Measurements from ENCODE around the gene HIVEP3. TPM values are rescaled to one million over a fixed set of nuclear protein-coding genes. Genes with fewer than 3 reads are reported as not detected.

Gene HIVEP3
- polyA plus RNA-seq, 6 donors from 2014 or later, result 0.83 to 2.1 (median 1.3) TPM

GRCh38 chr1:41520951-41521752, 397.6 kb downstream of the HIVEP3 start:
- Mint-ChIP-seq H3K4me1 (peaks cover 35 to 37% (median 36%) of the 10 kb centered on the region in 3 donors), H3K9me3 (no peaks in the 10 kb centered on the region), H3K4me3 (peak overlapping the region in 1 of 8 donors; percentile 15), H3K27me3 (no peaks in the 10 kb centered on the region), H3K36me3 (peaks cover 0 to 9% of the 10 kb centered on the region in 2 donors), H3K27ac (peak overlapping the region in 2 of 6 donors; percentile 60 to 79)
- ATAC-seq (ENCODE audit: low read depth in 2 of 2) (no peak), DNase-seq (no peak)

- Mint-ChIP-seq H3K4me1 (peaks cover 35 to 38% (median 37%) of the 10 kb centered on the region in 3 donors), H3K4me3 (no peak overlapping the region), H3K36me3 (peaks cover 0 to 9% of the 10 kb centered on the region in 2 donors)
Measured at GRCh38 chr1:41519667-41520066, 399.1 kb downstream of the HIVEP3 start.

GRCh38 chr1:41518471-41518870, 400.3 kb downstream of the HIVEP3 start:
- DNase-seq (peak; percentile 22), ATAC-seq (ENCODE audit: low read depth in 2 of 2) (peak; percentile 55 to 63)
- no peaks in the 10 kb centered on the region for H3K27me3 Mint-ChIP-seq
- no peaks in the 10 kb centered on the region for H3K9me3 Mint-ChIP-seq
- H3K27ac Mint-ChIP-seq, result peak overlapping the region in 5 of 6 donors; percentile 32 to 84 (median 67)
- H3K4me1 Mint-ChIP-seq, result peaks cover 35 to 38% (median 37%) of the 10 kb centered on the region in 3 donors
- H3K36me3 Mint-ChIP-seq, result peaks cover 0 to 9% of the 10 kb centered on the region in 2 donors
- H3K4me3 Mint-ChIP-seq, result peak overlapping the region; percentile 6 to 57 (median 38)

More at GRCh38 chr1:41519667-41520066, 399.1 kb downstream of the HIVEP3 start:
- ATAC-seq (ENCODE audit: low read depth in 2 of 2) (no peak), DNase-seq (no peak)
- H3K27ac Mint-ChIP-seq, result peak overlapping the region in 1 of 6 donors; percentile 21
- no peaks in the 10 kb centered on the region for H3K27me3 Mint-ChIP-seq
- no peaks in the 10 kb centered on the region for H3K9me3 Mint-ChIP-seq

GRCh38 chr1:41517062-41517438, 401.7 kb downstream of the HIVEP3 start:
- ATAC-seq (ENCODE audit: low read depth in 2 of 2), result no peak
- Mint-ChIP-seq H3K4me3 (peak overlapping the region; percentile 52 to 92 (median 88)), H3K27me3 (no peaks in the 10 kb centered on the region), H3K4me1 (peaks cover 35 to 38% (median 37%) of the 10 kb centered on the region in 3 donors), H3K9me3 (no peaks in the 10 kb centered on the region), H3K27ac (peak overlapping the region in 1 of 6 donors; percentile 86), H3K36me3 (peaks cover 0 to 9% of the 10 kb centered on the region in 2 donors)
- no peak for DNase-seq

- Mint-ChIP-seq H3K9me3 (no peaks in the 10 kb centered on the region), H3K4me1 (peaks cover 35 to 38% (median 37%) of the 10 kb centered on the region in 3 donors), H3K27me3 (no peaks in the 10 kb centered on the region), H3K36me3 (peaks cover 0 to 15% of the 10 kb centered on the region in 2 donors), H3K4me3 (peak overlapping the region; percentile 82 to 92 (median 89)), H3K27ac (peak overlapping the region in 2 of 6 donors; percentile 63 to 86)
- DNase-seq, result peak; percentile 61
- peak; percentile 82 to 84 for ATAC-seq (ENCODE audit: low read depth in 2 of 2)
Measured at GRCh38 chr1:41516168-41517061, 402.3 kb downstream of the HIVEP3 start.

- Mint-ChIP-seq H3K27ac (no peak overlapping the region), H3K36me3 (peaks cover 0 to 22% of the 10 kb centered on the region in 2 donors)
Measured at GRCh38 chr1:41515778-41516167, 402.9 kb downstream of the HIVEP3 start.

GRCh38 chr1:41515131-41515678, 403.5 kb downstream of the HIVEP3 start:
- Mint-ChIP-seq H3K27ac (no peak overlapping the region), H3K27me3 (no peaks in the 10 kb centered on the region), H3K4me3 (peak overlapping the region in 4 of 8 donors; percentile 50 to 66 (median 59)), H3K36me3 (peaks cover 1 to 26% of the 10 kb centered on the region in 2 donors), H3K9me3 (no peaks in the 10 kb centered on the region), H3K4me1 (peaks cover 36 to 38% (median 37%) of the 10 kb centered on the region in 3 donors)
- DNase-seq (no peak), ATAC-seq (ENCODE audit: low read depth in 2 of 2) (no peak)

More at GRCh38 chr1:41515778-41516167, 402.9 kb downstream of the HIVEP3 start:
- ATAC-seq (ENCODE audit: low read depth in 2 of 2), result no peak
- peaks cover 35 to 38% (median 37%) of the 10 kb centered on the region in 3 donors for H3K4me1 Mint-ChIP-seq
- H3K9me3 Mint-ChIP-seq, result no peaks in the 10 kb centered on the region
- DNase-seq, result no peak
- H3K27me3 Mint-ChIP-seq, result no peaks in the 10 kb centered on the region
- peak overlapping the region in 6 of 8 donors; percentile 82 to 91 (median 88) for H3K4me3 Mint-ChIP-seq

- no peak for DNase-seq
- H3K4me1 Mint-ChIP-seq, result peaks cover 33 to 36% (median 33%) of the 10 kb centered on the region in 3 donors
- no peak for ATAC-seq (ENCODE audit: low read depth in 2 of 2)
- H3K27ac Mint-ChIP-seq, result no peak overlapping the region
- peaks cover 5 to 23% of the 10 kb centered on the region in 2 donors for H3K36me3 Mint-ChIP-seq
- no peaks in the 10 kb centered on the region for H3K27me3 Mint-ChIP-seq
- no peaks in the 10 kb centered on the region for H3K9me3 Mint-ChIP-seq
- no peak overlapping the region for H3K4me3 Mint-ChIP-seq
Measured at GRCh38 chr1:41514381-41514780, 404.3 kb downstream of the HIVEP3 start.

GRCh38 chr1:41513383-41513735, 405.4 kb downstream of the HIVEP3 start:
- no peak for DNase-seq
- Mint-ChIP-seq H3K27ac (no peak overlapping the region), H3K4me3 (no peak overlapping the region), H3K27me3 (no peaks in the 10 kb centered on the region), H3K36me3 (peaks cover 5 to 21% of the 10 kb centered on the region in 2 donors), H3K9me3 (no peaks in the 10 kb centered on the region), H3K4me1 (peaks cover 24 to 26% (median 25%) of the 10 kb centered on the region in 3 donors)
- ATAC-seq (ENCODE audit: low read depth in 2 of 2), result no peak

- H3K9me3 Mint-ChIP-seq, result no peaks in the 10 kb centered on the region
- DNase-seq (no peak), ATAC-seq (ENCODE audit: low read depth in 2 of 2) (no peak)
- H3K4me1 Mint-ChIP-seq, result peaks cover 19 to 21% (median 20%) of the 10 kb centered on the region in 3 donors
- H3K27me3 Mint-ChIP-seq, result no peaks in the 10 kb centered on the region
- H3K27ac Mint-ChIP-seq, result no peak overlapping the region
- no peak overlapping the region for H3K4me3 Mint-ChIP-seq
- H3K36me3 Mint-ChIP-seq, result peaks cover 5 to 21% of the 10 kb centered on the region in 2 donors
Measured at GRCh38 chr1:41512701-41513382, 405.9 kb downstream of the HIVEP3 start.

- no peak for DNase-seq
- H3K27me3 Mint-ChIP-seq, result no peaks in the 10 kb centered on the region
- H3K36me3 Mint-ChIP-seq, result peaks cover 5 to 21% of the 10 kb centered on the region in 2 donors
- peak overlapping the region in 1 of 6 donors; percentile 49 for H3K27ac Mint-ChIP-seq
- H3K9me3 Mint-ChIP-seq, result no peaks in the 10 kb centered on the region
- H3K4me3 Mint-ChIP-seq, result peak overlapping the region in 1 of 8 donors; percentile 66
- no peak for ATAC-seq (ENCODE audit: low read depth in 2 of 2)
- H3K4me1 Mint-ChIP-seq, result peaks cover 2 to 5% (median 4%) of the 10 kb centered on the region in 3 donors
Measured at GRCh38 chr1:41511239-41511540, 407.5 kb downstream of the HIVEP3 start.

- peaks cover 5 to 21% of the 10 kb centered on the region in 2 donors for H3K36me3 Mint-ChIP-seq
- ATAC-seq (ENCODE audit: low read depth in 2 of 2) (no peak), DNase-seq (no peak)
- H3K4me3 Mint-ChIP-seq, result peak overlapping the region in 1 of 8 donors; percentile 66
- peaks cover 2 to 4% (median 4%) of the 10 kb centered on the region in 3 donors for H3K4me1 Mint-ChIP-seq
- H3K27ac Mint-ChIP-seq, result peak overlapping the region in 1 of 6 donors; percentile 49
- no peaks in the 10 kb centered on the region for H3K9me3 Mint-ChIP-seq
- no peaks in the 10 kb centered on the region for H3K27me3 Mint-ChIP-seq
Measured at GRCh38 chr1:41510531-41511238, 408.0 kb downstream of the HIVEP3 start.
